HepG2 (cell line): ENCODE data around the gene TMEM233. TPM values are rescaled to one million over a fixed set of nuclear protein-coding genes. Genes with fewer than 3 reads are reported as not detected.

Experiments
- ATAC-seq: fragments of 200-7000 bp; cut with Tn5 transposase; 3 replicates; pipeline ENCODE4 v1.9.1; 2020; ENCODE audit warnings: mild to moderate bottlenecking, moderate library complexity
- BruUV-seq: library from RNA; stranded (reverse); fragments of 400-500 nt; replicated peaks from 2 replicates; lab custom pipeline; 2021; lab: Mats Ljungman, UMichigan
- CTCF ChIA-PET: fragments of 300-600 bp; formaldehyde crosslinking; extraction: SDS; loops from one replicate; lab custom pipeline; 2021; ENCODE audit warnings: low total read pairs, inconsistent platforms, low intra/inter-chr PET ratio; lab: Yijun Ruan, JAX
- POLR2A ChIA-PET: fragments of 350-600 bp; sonication (Branson Sonifier 250); formaldehyde crosslinking; loops from one replicate; lab custom pipeline; 2020; ENCODE audit warnings: antibody characterized with exemption, inconsistent platforms; lab: Yijun Ruan, JAX
- DNase-seq: peaks from one replicate; pipeline ENCODE4 v3.0.0-alpha.2; 2015; ENCODE audit warnings: low spot score
- FAIRE-seq: peaks from 3 replicates; lab custom pipeline; 2011; peaks lifted over from hg19 to GRCh38; lab: Jason Lieb, UNC
- H2AFZ ChIP-seq: one replicate; pipeline ENCODE4 v1.6.1; 2011; ENCODE audit warnings: low read length, inconsistent platforms
- H3K27ac ChIP-seq: fragments of 300-600 bp; 3 replicates; pipeline ENCODE4 v1.8.0; 2011; ENCODE audit warnings: mixed run types, mild to moderate bottlenecking, mixed read lengths, low read length, inconsistent platforms; ENCODE audit not compliant: insufficient read depth; ENCODE audit errors: extremely low read length
- H3K27me3 ChIP-seq, 2 experiments: fragments of 200-600 bp in 1 of 2; 2 replicates in 1 of 2; 3 replicates in 1 of 2; pipeline versions ENCODE4 v1.6.0 to v1.8.0; 2011; ENCODE audit warnings: low read length in 2 of 2, mild to moderate bottlenecking in 2 of 2, moderate library complexity in 2 of 2, inconsistent platforms in 1 of 2; ENCODE audit not compliant: insufficient read depth in 2 of 2, control insufficient read depth in 1 of 2
- H3K36me3 ChIP-seq, 2 experiments: fragments of 200-600 bp in 1 of 2; replicated peaks in 1 of 2; 2 replicates in 1 of 2; 3 replicates in 1 of 2; pipeline versions ENCODE4 v1.5.1 to v1.8.0; 2011; ENCODE audit warnings: low read length in 2 of 2, inconsistent platforms in 1 of 2; ENCODE audit not compliant: insufficient read depth in 2 of 2, control insufficient read depth in 1 of 2
- H3K4me1 ChIP-seq: 2 replicates; pipeline ENCODE4 v1.5.1; 2012; ENCODE audit warnings: low read length, inconsistent platforms; ENCODE audit not compliant: insufficient read depth
- H3K4me2 ChIP-seq: 2 replicates; pipeline ENCODE4 v1.6.0; 2011; ENCODE audit warnings: low read depth, low read length, inconsistent platforms
- H3K4me3 ChIP-seq, 3 experiments: fragments of 200-600 bp in 1 of 3; sonication (generic), shearing (Covaris generic) in 1 of 3; replicated peaks in 1 of 3; 2 replicates each; pipeline ENCODE4 v1.5.1; 2011 to 2016; ENCODE audit warnings: low read length in 3 of 3, inconsistent platforms in 2 of 3, low read depth in 2 of 3, mild to moderate bottlenecking in 2 of 3, control low read depth in 1 of 3, mixed read lengths in 1 of 3; ENCODE audit not compliant: insufficient read depth in 1 of 3
- H3K79me2 ChIP-seq: one replicate; pipeline ENCODE4 v1.6.1; 2011; ENCODE audit warnings: low read length, inconsistent platforms; ENCODE audit not compliant: insufficient read depth
- H3K9ac ChIP-seq: 2 replicates; pipeline ENCODE4 v1.6.0; 2011; ENCODE audit warnings: mild to moderate bottlenecking, low read depth, low read length, inconsistent platforms; ENCODE audit not compliant: insufficient read depth
- H3K9me3 ChIP-seq: 2 replicates; pipeline ENCODE4 v1.5.1; 2012; ENCODE audit warnings: mild to moderate bottlenecking, low read length
- H4K20me1 ChIP-seq: 2 replicates; pipeline ENCODE4 v1.6.0; 2011; ENCODE audit warnings: inconsistent platforms, mild to moderate bottlenecking, low read length, moderate library complexity; ENCODE audit not compliant: insufficient read depth
- CCAR2 ChIP-seq: fragments of 200-400 bp; formaldehyde crosslinking; optimal IDR thresholded peaks from 2 replicates; pipeline ENCODE3; 2018; ENCODE audit warnings: low read depth, mild to moderate bottlenecking, low read length, moderate library complexity
- FOXO1 ChIP-seq: sonication (generic); formaldehyde crosslinking; IDR thresholded peaks from 2 replicates; pipeline ENCODE4 v1.4.0; 2020; ENCODE audit warnings: missing genetic modification reagents
- MAZ ChIP-seq, 2 experiments: sonication (generic) in 1 of 2; formaldehyde crosslinking in 1 of 2; IDR thresholded peaks; 2 replicates each; pipeline versions ENCODE4 v1.5.0 to v1.6.1; 2012 to 2020; ENCODE audit warnings: low read depth in 2 of 2, mild to moderate bottlenecking in 2 of 2, borderline replicate concordance in 1 of 2, improper control_type of control experiment in 1 of 2, low read length in 1 of 2, missing genetic modification reagents in 1 of 2, moderate library complexity in 1 of 2
- MEF2D ChIP-seq: sonication (generic); formaldehyde crosslinking; IDR thresholded peaks from 2 replicates; pipeline ENCODE4 v1.5.1; 2020; ENCODE audit warnings: mild to moderate bottlenecking, missing genetic modification reagents
- POLR2G ChIP-seq: fragments of 200-400 bp; formaldehyde crosslinking; IDR thresholded peaks from 2 replicates; pipeline ENCODE4 v1.6.1; 2018; ENCODE audit warnings: mild to moderate bottlenecking, low read depth, low read length, moderate library complexity
- REST ChIP-seq, 2 experiments: IDR thresholded peaks; 2 replicates each; pipeline ENCODE4 v1.6.1; 2011 to 2012; ENCODE audit warnings: low read length in 2 of 2, borderline replicate concordance in 1 of 2, low read depth in 1 of 2, mild to moderate bottlenecking in 1 of 2, moderate library complexity in 1 of 2
- SCMH1 ChIP-seq: sonication (generic); formaldehyde crosslinking; IDR thresholded peaks from 2 replicates; pipeline ENCODE4 v1.9.0; 2021; ENCODE audit warnings: missing genetic modification reagents, mild to moderate bottlenecking, borderline replicate concordance
- SSRP1 ChIP-seq: IDR thresholded peaks from 2 replicates; pipeline ENCODE4 v1.6.1; 2016; ENCODE audit warnings: control low read depth
- TBP ChIP-seq: sonication (generic); formaldehyde crosslinking; IDR thresholded peaks from 2 replicates; pipeline ENCODE4 v1.5.0; 2020; ENCODE audit warnings: missing genetic modification reagents
- ZBTB1 ChIP-seq: sonication (generic); formaldehyde crosslinking; IDR thresholded peaks from 2 replicates; pipeline ENCODE4 v1.4.0; 2020; ENCODE audit warnings: missing genetic modification reagents, borderline replicate concordance
- ZHX2 ChIP-seq, 2 experiments: sonication (generic) in 1 of 2; formaldehyde crosslinking in 1 of 2; IDR thresholded peaks; 2 replicates each; pipeline versions ENCODE4 v1.6.1 to v1.9.0; 2014 to 2022; ENCODE audit warnings: antibody characterized with exemption in 1 of 2, borderline replicate concordance in 1 of 2, inconsistent platforms in 1 of 2, low read depth in 1 of 2, missing genetic modification reagents in 1 of 2
- ZNF546 ChIP-seq: sonication (generic); formaldehyde crosslinking; conservative IDR thresholded peaks from 2 replicates; pipeline ENCODE4 v1.8.1; 2023; ENCODE audit warnings: mild to moderate bottlenecking, missing genetic modification reagents
- ZNF672 ChIP-seq: sonication (generic); formaldehyde crosslinking; IDR thresholded peaks from 2 replicates; pipeline ENCODE4 v1.8.1; 2022; ENCODE audit warnings: missing genetic modification reagents
- ZNF724P ChIP-seq: sonication (generic); formaldehyde crosslinking; IDR thresholded peaks from 2 replicates; pipeline ENCODE4 v1.8.0; 2022; ENCODE audit warnings: missing genetic modification reagents, borderline replicate concordance
- WGBS: methylation state at CpG from one replicate; pipeline ENCODE4 v1.1.6; 2017; ENCODE audit warnings: low lambda C conversion rate; 5-methylcytosine and 5-hydroxymethylcytosine counted together
- in situ Hi-C: cut with HindIII; loops from 2 replicates; pipeline ENCODE4 v1.10.0; 2017; ENCODE audit warnings: low pct_unique_long_range_greater_than_20kb; ENCODE audit not compliant: extremely low pct_ligation_motif_present
- intact Hi-C: fragments of 100-400 bp; cut with micrococcal nuclease; formaldehyde crosslinking; loops from one replicate; pipeline ENCODE4 v1.10.0; 2022; ENCODE audit not compliant: unreplicated experiment
- polyA plus RNA-seq, 8 experiments: library from polyadenylated mRNA; depleted of rRNA in 3 of 8; stranded (reverse) in 7 of 8; unstranded in 1 of 8; fragments of >200 nt; fragmentation: Illumina TruSeq in 4 of 8; extraction: Trizol in 4 of 8; gene quantifications; 2 replicates each; pipeline versions ENCODE4 v1.2.1 to v1.2.3, GENCODE V29; 2011 to 2016; ENCODE audit warnings: low read depth in 4 of 8, missing spikeins in 1 of 8, mixed read lengths in 1 of 8; ENCODE audit not compliant: insufficient read depth in 1 of 8
- total RNA-seq, 5 experiments: library from RNA; depleted of rRNA; stranded (reverse); fragments of >200 nt; fragmentation: Illumina TruSeq; extraction: Trizol; gene quantifications; 2 replicates each; pipeline ENCODE4 v1.2.3, GENCODE V29; 2016; ENCODE audit warnings: low read depth in 1 of 5

The TMEM233 gene
- total and polyA plus RNA-seq, 2 of the 13 experiments (the other 11 are each of a cell fraction or from before 2014, with no cell fraction given), result 0.03 TPM; not detected in 1

GRCh38 chr12:119565404-119565803 is 28.2 kb upstream of the TMEM233 start (continued):
- no peak for TF ChIP-seq ZNF672 (CRISPR knock-in tag)
- no peak for TF ChIP-seq MEF2D (CRISPR knock-in tag)
- TF ChIP-seq POLR2G, result no peak
- no peak for TF ChIP-seq FOXO1
- TF ChIP-seq MAZ (IDR thresholded peaks at IDR 0.05; ENCODE audit: borderline replicate concordance, low read depth, low read length), result no peak
- TF ChIP-seq MAZ (CRISPR knock-in tag; IDR thresholded peaks at IDR 0.05; ENCODE audit: low read depth), result no peak

GRCh38 chr12:119570771-119571170 is 22.8 kb upstream of the TMEM233 start:
- in situ Hi-C loops (no loop called here), intact Hi-C loops (no loop called here)
- H3K9me3 ChIP-seq, result no peaks in the 10 kb centered on the region
- ChIA-PET POLR2A (no interaction called here), CTCF (no interaction called here)
- BruUV-seq, result no TSS peak
- WGBS, result 21% methylated on average over 6 of the region's 6 CpGs
- no peak for DNase-seq
- H3K79me2 ChIP-seq, result no peaks in the 10 kb centered on the region
- no peaks in the 10 kb centered on the region for H3K36me3 ChIP-seq
- no peak overlapping the region for H2AFZ ChIP-seq
- no peaks in the 10 kb centered on the region for H3K27me3 ChIP-seq
- ATAC-seq, result no peak
- no peak for FAIRE-seq
- no peak overlapping the region for H3K4me3 ChIP-seq
- no peak overlapping the region for H3K27ac ChIP-seq
- H3K4me2 ChIP-seq, result no peak overlapping the region
- H3K4me1 ChIP-seq, result no peaks in the 10 kb centered on the region
- H3K9ac ChIP-seq, result no peak overlapping the region
- H4K20me1 ChIP-seq, result no peaks in the 10 kb centered on the region
- TF ChIP-seq REST (IDR thresholded peaks at IDR 0.05; ENCODE audit: borderline replicate concordance in 1 of 2, low read depth in 1 of 2, low read length in 2 of 2) (no peak), TBP (CRISPR knock-in tag) (no peak), ZNF546 (CRISPR knock-in tag) (no peak), ZHX2 (IDR thresholded peaks at IDR 0.05; ENCODE audit: low read depth) (no peak), ZHX2 (CRISPR knock-in tag; IDR thresholded peaks at IDR 0.05; ENCODE audit: borderline replicate concordance) (no peak), CCAR2 (no peak), SCMH1 (CRISPR knock-in tag) (no peak), ZNF724P (CRISPR knock-in tag) (no peak), SSRP1 (CRISPR knock-in tag) (no peak), ZBTB1 (CRISPR knock-in tag) (no peak)
